Cerebellar cortex (tissue), 1 donor: ENCODE results near the gene TMPRSS9.

Source experiments
- DNase-seq: peaks from one replicate; pipeline ENCODE4 v3.0.0-alpha.2; 2015; ENCODE audit warnings: low spot score

TMPRSS9 gene

DNA sequence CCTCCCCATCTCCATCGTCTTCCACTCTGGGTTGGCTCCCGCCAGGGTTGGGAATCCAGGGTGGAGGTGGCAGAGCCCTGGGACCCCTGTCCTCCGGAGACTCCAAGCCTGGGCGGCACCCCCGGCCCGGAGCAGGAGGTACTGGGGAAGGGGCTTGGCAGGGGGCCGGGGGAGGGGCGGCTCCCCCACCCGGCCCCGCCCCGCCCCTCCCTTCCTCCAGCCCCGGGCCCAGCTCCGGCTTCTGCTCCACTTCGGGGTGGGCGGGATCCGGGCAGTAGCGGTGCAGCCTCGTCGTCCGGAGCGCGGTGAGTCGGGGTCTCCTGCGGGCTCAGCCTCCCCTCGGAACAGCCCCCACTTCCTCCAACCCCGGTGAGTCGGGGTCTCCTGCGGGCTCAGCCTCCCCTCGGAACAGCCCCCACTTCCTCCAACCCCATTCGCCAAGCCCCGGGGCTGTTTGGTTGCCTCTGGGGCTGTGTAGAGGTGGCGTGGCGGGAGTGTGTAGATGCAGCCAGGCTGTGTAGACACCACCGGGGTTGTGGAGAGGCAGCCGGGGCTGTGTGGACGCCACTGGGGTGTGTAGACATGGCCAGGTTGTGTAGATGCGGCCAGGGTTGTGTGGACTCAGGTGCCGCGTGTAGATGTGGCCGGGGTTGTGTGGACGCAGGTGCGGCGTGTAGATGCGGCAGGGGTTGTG lies at the start of gene TMPRSS9:
TMPRSS9 (plus strand) TSS at position 274 of the 694 bp plus-strand sequence. CDS start 29,521 bp downstream, outside the sequence.
- no peak for DNase-seq

DNA sequence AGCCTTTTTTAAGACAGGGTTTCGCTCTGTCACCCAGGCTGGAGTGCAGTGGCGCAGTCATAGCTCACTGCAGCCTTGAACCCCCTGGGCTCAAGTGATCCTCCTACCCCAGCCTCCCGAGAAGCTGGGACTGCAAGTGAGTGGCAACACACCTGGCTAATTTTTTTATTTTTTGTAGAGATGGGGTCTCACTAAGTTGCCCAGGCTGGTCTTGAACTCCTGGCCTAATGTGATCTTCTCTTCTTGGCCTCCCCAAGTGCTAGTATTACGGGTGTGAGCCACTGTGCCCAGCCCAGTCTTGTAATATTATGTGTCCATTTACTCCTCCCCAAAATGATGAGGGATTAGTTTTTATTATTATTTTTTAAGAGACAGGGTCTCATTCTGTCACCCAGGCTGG lies 49.0 kb upstream of the TMPRSS9 start:
- DNase-seq, result no peak

DNA sequence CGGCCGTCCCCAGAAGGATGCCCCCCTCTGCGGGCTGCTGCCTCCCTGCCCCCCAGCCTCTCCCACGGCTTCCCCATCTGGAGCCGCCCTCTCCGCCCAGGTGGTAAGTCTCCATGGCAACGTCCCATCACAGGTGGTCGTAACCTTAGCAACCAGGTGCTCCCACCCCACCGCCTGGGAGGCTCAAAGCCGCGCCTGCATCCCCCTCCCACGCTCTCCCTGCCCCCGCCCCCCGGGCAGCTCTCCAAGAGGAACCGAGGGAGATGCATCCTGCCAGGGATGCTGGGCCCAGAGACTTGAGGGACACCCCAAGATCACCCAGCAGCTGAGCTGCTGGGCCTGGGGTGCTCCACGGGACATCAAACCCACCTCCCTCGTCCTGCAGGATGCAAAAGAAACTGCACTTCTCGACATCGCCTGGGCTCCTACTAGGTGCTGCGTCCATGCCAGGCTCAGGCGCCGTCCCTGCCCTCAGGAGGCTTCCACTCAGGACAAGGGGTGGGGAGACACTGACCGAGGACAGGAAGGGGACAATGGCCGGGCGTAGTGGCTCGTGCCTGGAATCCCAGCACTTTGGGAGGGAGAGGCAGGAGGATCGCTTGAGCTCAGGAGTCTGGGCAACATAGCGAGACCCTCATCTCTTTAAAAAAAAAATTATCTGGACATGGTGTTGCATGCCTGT lies 47.1 kb upstream of the TMPRSS9 start:
- no peak for DNase-seq

DNA sequence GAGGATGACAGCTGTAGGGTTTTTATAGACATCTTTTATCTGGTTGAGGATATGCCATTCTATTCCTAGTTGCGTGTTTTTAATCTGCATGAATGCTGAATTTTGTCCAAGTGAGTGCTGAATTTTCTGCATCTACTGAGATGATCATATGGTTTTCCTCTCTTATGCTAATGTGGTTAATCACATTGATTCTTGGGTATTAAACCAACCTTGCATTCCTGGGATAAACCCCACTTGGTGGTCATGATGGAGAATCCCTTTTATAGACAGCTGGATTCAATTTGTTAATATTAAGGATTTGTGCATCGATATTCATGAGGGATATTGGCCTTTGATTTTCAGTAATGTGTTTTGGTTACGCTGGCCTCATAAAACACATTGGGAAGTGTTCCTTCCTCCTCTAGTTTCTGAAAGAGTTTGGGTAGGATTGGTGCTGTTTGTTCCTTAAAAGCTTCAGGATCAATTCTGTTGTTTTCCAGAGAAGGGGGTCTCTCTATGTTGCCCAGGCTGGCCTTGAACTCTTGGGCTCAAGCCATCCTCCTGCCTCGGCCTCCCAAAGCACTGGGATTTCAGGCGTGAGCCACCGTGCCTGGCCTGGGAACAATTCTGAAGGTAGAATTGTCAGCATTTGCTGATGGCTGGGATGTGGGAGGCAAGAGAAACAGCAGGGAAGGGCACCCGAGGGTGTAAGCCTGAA lies 44.8 kb upstream of the TMPRSS9 start:
- no peak for DNase-seq

DNA sequence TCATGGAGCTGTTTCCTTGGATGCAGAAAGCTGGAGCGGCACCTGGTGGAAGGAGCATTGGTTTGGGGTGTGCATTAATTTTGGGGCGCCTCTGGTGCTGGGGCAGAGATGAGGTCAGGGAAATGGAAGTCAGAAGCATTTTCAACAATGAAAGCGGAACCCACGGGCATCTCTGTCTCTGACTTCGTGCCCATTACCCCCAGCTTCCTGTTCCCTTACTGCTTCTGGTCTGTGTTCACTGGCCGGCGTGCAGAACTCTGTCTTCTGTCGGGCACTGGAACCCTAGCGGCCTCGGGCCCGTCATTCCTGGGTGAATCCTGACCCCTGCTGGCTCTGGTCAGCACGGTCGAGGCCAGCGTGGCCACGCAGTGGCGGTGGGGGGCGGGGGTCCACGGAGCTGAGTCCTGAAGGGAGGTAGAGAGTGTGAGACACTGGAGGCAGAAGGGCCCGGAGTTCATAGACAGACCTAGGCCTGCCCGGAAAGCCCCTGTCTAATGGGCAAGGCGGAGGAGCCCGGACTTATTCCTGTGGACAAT lies 44.2 kb upstream of the TMPRSS9 start:
- peak; percentile 62 for DNase-seq

DNA sequence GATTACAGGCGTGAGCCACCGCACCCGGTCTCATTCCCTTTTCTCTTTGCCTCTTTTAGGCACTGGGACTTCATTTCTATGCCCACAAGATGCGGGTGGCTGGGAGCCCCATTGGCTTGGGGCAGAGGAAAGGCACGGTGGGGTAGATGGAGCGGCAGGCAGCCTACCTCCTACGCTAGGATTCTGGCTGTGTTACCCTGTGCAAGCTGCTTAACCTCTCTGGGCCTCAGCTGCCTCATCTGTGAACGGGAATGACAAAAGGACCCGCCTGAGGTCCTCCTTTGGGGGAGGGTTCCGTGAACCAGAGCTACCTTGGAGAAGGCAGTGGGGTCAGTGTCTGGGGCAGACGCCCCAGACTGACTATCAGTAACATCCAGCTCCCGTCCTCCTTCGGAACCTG lies 42.8 kb upstream of the TMPRSS9 start:
- DNase-seq, result no peak

DNA sequence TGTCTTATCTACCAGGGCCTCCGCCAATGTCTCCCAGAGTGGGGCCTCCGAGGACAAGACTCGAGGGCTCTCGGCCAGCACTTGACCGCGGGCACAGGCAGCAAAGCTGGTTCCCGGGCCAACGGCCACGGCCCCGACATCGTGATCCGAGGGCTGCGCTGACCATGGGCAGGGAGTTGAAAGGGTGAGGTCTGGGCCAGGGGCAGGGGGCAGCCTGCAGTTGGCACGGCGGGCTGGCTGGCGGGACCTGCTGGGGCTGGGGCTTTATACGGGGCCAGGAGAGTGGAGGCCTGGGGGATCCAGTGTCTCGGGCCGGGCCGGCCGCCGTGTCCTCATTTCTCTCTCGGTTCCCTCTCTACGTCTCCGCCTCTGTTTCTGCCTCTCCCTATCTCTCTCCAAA lies 42.3 kb upstream of the TMPRSS9 start:
- no peak for DNase-seq

DNA sequence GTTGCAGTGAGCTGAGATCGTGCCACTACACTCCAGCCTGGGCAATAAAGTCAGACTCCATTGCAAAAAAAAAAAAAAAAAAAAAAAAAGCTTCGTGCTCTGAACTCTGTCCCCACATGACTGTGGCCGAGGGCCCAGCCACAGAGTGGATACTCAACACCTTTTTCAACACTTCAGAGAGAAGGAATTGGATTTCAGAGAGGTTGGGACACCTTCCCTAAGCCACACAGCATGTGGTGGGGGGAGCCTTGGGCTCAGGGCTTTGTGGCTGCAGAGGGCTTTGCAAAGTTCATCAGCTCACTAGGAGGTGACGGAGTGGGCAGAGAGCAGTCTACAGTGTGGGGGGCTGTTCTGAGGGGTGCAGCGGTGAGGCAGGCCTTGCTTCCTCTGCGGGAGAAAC lies 41.1 kb upstream of the TMPRSS9 start:
- DNase-seq, result no peak

DNA sequence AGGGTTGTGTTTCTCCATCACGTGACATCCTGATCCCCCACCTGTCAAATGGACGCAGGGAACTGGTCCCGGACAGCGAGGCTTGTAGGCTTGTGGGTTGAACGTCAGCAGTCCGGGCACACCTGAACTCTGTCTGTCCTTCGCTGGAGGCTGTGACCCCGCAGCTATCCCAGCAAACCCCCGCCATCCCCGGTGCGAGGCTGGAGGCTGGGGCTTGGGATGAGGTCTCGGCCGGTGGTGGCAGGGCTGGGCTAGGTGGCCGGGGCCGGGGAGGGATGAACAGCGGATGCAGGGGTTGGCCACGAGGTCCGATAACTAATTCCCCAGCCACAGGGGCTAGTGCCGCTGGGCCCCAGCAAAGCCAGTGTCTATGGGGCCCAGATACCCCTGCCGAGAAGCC lies 40.5 kb upstream of the TMPRSS9 start:
- DNase-seq, result no peak

DNA sequence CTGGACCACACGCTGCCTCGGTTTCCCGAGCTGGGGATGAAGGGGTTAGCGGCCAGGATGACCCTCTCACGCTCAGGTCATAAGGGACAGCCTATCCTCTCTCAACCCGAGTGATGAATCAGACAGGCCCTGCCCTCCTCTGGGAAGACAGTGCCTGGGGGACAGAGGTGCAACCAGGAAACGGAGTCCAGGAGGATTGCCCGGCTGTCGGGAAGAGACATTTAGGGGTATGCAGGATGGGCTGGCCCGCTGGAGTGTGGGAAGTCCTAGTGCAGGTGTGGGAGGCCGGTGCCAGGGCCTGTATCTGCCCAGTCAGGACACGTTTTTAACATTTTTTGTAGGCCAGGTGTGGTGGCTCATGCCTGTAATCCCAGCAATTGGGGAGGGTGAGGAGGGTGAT lies 40.0 kb upstream of the TMPRSS9 start:
- DNase-seq, result no peak

DNA sequence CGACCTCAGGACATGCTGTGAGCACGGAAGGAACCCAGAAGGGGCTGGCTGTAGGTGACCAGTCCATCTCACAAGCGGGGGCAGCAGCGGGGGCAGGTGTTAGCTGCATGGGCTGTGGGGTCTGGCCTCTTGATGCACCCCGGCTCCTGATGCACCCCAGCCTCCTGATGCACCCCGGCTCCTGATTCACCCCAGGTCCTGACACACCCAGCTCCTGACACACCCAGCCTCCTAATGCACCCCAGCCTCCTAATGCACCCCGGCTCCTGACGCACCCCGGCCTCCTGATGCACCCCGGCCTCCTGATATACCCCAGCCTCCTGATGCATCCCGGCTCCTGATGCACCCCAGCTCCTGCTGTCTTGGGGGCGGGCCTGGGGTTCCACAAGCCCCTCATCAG lies 39.1 kb upstream of the TMPRSS9 start:
- no peak for DNase-seq

DNA sequence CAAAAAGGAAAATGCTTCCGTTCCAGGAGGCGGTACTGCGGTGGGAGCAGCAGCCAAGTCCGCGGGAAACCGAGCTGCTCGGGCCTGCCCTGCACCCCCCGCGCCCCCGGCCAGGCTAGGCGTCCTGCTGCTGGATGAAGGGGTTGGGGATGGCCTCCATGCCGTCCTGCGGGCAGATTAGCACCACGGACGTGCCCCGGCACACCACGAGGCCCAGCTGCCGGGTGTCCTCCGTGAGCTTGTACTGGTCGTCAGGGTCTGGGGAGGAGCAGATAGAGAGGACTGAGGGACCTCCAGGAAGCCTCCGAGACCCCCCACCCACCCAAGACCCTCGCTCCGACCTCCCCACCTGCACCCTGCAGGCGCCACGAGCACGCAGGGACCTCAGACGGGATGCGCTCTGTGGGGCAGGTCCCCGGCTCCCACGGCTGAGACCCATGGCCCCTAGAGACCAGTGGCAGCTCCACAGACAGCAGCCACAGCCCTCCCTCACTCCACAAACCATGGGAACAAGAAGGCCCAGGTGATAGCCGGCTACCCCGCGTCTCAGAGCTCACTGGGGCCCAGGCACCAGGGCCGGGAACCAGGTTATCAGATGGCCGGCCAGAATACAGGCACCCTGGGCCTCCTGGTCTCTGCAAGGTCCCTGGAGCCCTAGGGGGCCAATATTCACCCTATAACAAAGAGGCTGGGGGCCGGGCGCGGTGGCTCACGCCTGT lies 38.3 kb upstream of the TMPRSS9 start:
- DNase-seq, result no peak

DNA sequence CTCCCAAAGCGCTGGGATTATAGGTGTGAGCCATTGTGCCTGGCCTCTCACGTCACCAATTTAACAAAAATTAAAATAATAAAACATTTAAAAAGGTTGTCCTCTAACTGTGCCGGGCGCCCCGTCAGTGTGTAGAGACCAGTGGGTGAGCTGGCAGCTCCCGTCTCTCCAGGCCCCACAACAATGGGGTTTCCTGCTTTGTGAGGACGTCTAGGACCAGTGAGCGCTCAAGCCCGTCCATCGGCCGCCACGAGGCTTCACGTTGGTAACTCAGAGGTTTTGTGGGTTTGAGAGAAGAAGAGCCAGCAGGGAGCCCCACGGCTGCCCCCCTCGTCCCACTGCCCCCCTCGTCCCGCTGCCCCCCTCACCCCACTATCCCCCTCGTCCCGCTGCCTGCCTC lies 36.4 kb upstream of the TMPRSS9 start:
- no peak for DNase-seq

DNA sequence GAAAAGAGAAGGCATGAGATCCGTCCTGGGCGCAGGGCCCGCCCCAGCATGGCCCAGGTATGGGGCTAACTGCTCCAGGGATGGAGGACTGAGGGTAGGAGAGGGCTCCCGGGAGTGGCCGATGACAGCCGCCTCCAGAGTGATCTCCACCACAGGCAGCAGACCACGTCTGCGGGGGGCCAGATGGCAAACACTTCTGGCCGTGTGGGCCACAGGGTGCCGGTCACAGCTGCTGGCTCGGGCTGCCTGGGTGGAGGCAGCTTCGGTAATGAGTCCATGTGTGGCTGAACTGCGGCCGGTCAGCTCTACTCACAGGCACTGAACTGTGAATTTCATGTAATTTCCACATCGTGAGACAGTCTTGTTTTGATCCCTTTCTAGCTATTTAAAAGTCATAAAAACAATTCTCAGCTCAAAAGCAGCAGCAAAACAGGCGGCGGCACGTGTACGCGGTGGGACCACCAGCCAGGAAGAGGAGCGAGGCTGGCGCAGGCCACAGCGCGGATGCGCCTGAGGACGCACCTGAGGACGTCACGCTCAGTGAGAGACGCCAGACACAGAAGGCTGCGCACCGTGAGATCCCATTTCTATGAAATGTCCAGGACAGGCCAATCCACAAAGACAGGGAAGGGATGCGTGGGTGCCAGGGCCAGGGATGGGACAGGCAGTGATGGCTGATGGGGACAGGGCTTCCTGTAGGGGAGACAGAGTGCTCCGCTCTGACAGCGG lies 35.7 kb upstream of the TMPRSS9 start:
- peak; percentile 39 for DNase-seq

DNA sequence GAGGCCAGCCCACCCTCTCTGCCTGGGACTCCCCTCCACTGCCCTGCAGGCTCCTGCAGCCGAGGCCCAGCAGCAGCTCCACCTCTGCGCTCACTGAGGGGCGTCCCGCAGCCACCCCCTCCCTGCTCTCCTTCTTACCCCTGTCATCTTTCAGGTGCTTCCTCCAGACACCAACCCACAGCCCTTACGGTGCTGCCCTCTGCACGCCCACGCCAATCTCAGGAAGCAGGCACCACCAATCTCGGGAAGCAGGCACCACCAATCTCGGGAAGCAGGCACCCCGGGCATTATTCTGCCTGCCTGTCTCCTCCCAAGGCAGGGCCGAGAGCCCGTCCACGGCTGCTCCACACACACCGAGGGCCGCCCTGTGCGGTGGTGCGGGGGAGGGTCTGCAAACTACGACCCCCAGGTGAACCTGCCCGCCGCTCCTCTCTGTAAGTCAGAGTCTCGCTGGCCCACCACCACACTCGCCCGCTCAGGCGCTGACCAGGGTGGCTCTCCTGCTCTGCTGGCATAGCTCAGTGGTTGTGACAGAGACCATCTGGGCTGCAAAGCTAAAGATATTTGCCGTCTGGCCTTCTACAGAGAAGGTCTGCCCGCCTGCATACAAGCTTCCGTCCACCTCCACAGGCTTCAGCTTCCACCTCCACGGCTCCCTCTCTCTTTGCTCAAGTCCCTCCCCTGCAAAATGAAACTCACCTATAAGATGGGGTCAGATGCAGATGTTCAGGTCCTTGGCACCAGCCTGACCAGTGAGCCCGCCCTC lies 34.6 kb upstream of the TMPRSS9 start:
- DNase-seq, result peak; percentile 80

DNA sequence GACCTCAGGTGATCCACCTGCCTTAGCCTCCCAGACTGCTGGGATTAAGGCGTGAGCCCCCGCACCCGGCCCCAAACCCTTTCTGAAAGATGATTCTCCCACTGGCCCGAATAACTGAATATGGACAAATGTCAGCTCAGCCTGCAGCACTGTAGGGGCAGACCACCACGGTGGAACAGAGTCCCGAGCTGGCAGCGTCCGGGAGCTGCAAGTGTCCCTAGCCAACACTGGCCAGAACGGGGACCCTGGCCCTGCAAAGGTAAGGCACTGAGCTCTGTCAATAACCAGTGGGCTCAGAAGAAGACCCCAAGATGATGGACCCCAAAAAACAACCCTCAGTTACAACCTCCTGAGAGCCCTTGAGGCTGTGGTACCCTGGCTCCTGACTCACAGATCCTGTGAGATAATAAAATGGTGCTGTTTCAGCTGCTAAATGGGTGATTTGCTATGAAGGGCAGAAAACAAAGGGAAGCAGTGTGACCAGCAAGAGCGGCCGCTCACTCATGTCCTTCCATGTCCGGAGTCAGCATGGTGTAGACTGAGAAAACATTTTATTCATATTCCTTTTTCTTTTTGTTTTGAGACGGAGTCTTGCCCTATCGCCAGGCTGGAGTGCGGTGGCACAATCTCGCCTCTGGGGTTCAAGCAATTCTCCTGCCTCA lies 33.2 kb upstream of the TMPRSS9 start:
- DNase-seq, result no peak

DNA sequence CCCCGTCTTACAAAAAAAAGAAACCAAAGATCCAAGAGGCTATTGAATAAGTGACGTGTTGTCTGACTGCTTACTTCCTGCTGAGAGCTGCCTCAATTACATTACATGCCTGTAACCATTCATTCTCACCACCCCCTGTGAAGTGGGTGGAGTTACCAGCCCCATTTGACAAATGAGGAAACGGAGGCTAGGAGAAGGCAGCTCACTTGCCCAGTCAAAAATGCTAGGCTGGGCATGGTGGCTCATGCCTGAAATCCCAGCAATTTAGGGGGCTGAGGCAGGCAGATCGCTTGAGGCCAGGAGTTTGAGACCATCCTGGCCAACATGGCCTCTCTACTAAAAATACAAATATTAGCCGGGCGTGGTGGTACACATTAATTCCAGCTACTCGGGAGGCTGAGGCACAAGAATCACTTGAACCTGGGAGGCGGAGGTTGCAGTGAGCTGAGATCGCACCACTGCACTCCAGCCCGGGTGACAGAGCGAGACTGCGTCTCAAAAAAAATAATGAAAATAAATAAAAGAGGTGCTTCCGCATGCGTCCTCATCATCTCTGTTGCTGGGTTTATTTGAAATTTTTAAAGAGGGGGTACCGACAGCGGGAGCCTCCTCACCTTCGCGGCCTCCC lies 32.2 kb upstream of the TMPRSS9 start:
- peak; percentile 72 for DNase-seq

DNA sequence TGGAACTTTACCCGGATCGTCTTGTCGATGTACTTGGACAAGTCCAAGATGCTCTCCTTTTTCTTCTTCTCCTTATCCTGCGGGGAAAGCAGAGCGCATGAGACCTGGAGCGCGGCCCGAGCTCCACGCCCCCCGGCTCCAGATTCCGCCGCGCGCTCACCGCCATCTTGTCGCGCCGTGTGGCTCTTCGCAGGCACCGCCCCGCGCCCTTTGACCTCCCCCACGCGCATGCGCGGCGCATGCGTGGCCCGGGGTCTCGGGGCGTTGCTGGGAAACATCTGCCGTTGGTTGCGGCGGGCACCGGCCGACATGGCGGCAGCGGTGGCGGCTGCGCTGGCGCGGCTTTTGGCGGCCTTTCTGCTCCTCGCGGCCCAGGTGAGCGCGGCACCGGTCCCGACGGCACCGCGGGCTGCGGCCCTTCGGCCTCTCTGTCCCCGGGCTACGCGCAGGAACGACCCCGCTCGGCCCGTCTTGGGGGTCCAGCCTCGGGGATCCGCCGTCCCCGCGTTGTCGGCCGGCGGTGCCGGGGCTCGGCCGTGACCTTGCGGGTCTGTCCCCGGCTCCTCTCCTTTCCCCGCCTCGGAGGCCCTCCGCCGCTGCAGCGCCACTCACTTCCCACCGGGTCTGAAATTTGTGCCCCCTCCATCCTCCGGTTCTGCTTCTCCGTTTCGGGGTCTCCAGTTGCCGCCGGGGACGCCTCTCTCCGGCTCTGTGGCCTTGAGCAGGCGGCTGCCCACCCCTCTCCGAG lies 31.5 kb upstream of the TMPRSS9 start, which contains the start of the genes LSM7 and SPPL2B:
LSM7 (minus strand) TSS at position 186 of the 748 bp plus-strand sequence; CDS start at position 166, 20 bp downstream.
SPPL2B (plus strand) TSS at position 284 of the 748 bp plus-strand sequence; CDS start at position 310, 26 bp downstream.
- DNase-seq, result peak; percentile 81

DNA sequence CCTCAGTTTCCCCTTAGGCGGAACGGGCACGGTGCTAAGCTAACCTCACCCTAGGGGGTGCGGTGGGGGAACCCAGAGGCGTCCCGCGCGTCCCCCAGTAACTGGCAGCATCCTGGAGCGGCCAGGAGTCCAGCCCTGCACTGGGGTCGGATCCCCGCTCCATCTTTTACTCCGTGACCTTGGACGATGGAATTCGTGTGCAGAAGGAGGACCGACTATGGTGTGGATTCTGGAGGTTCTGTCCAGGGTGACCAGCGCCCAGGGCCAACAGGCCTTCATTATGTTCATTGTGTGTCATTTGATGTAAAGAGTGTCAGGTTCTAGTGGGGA lies 31.0 kb upstream of the TMPRSS9 start:
- no peak for DNase-seq
